Fibroblast of lung (primary cell): ENCODE measurements around the gene WWC1. TPM values are rescaled to one million over a fixed set of nuclear protein-coding genes. Genes with fewer than 3 reads are reported as not detected.

Experiments
- DNase-seq, 2 donors: peaks; one replicate each; pipeline versions ENCODE4 v3.0.0 to v3.0.0-alpha.2; 2010; ENCODE audit warnings: low read depth in 2 of 2
- H2AFZ ChIP-seq: 2 replicates; pipeline ENCODE4 v1.5.1; 2012; ENCODE audit warnings: low read length, control low read depth, inconsistent platforms
- H3K27ac ChIP-seq: 2 replicates; pipeline ENCODE4 v1.5.1; 2011; ENCODE audit warnings: low read length, control low read depth; ENCODE audit not compliant: insufficient read depth
- H3K27me3 ChIP-seq: 2 replicates; pipeline ENCODE4 v1.5.1; 2011; ENCODE audit warnings: mild to moderate bottlenecking, low read length; ENCODE audit not compliant: control insufficient read depth, insufficient read depth
- H3K36me3 ChIP-seq: 2 replicates; pipeline ENCODE4 v1.5.1; 2011; ENCODE audit warnings: low read length; ENCODE audit not compliant: control insufficient read depth, insufficient read depth
- H3K4me1 ChIP-seq: 2 replicates; pipeline ENCODE4 v1.5.1; 2011; ENCODE audit warnings: low read length; ENCODE audit not compliant: control insufficient read depth, insufficient read depth; ENCODE audit errors: extremely low read depth
- H3K4me2 ChIP-seq: 2 replicates; pipeline ENCODE4 v1.5.1; 2011; ENCODE audit warnings: low read length, control low read depth; ENCODE audit not compliant: insufficient read depth; ENCODE audit errors: extremely low read depth
- H3K4me3 ChIP-seq, 4 experiments: fragments of 200-600 bp in 1 of 4; sonication (generic) in 1 of 4; replicated peaks in 1 of 4; 2 replicates each; pipeline ENCODE4 v1.5.1; 2011 to 2016; ENCODE audit warnings: low read length in 4 of 4, low read depth in 3 of 4, mild to moderate bottlenecking in 3 of 4, control low read depth in 2 of 4, inconsistent platforms in 1 of 4, mixed read lengths in 1 of 4; ENCODE audit not compliant: insufficient read depth in 1 of 4; ENCODE audit errors: control extremely low read depth in 1 of 4
- H3K79me2 ChIP-seq: 2 replicates; pipeline ENCODE4 v1.5.1; 2012; ENCODE audit warnings: mild to moderate bottlenecking, low read length, inconsistent platforms; ENCODE audit not compliant: control insufficient read depth, insufficient read depth
- H3K9ac ChIP-seq: 2 replicates; pipeline ENCODE4 v1.5.1; 2011; ENCODE audit warnings: mild to moderate bottlenecking, low read length, control low read depth; ENCODE audit not compliant: insufficient read depth
- H3K9me3 ChIP-seq: 2 replicates; pipeline ENCODE4 v1.5.1; 2012; ENCODE audit warnings: low read depth, low read length; ENCODE audit not compliant: control insufficient read depth, insufficient read depth
- H4K20me1 ChIP-seq: 2 replicates; pipeline ENCODE4 v1.5.1; 2011; ENCODE audit warnings: low read length; ENCODE audit not compliant: control insufficient read depth, insufficient read depth; ENCODE audit errors: extremely low read depth
- CTCF ChIP-seq, 2 donors: IDR thresholded peaks in 1 of 2; conservative IDR thresholded peaks in 1 of 2; 1 replicate in 1 of 2; 2 replicates in 1 of 2; pipeline ENCODE4 v1.5.1; 2011 to 2012; ENCODE audit warnings: low read length in 2 of 2, control low read depth in 1 of 2, inconsistent platforms in 1 of 2, low read depth in 1 of 2, mild to moderate bottlenecking in 1 of 2
- EZH2 ChIP-seq: IDR thresholded peaks from 2 replicates; pipeline ENCODE4 v1.5.1; 2012; ENCODE audit warnings: low read length, control low read depth, mild to moderate bottlenecking; ENCODE audit errors: missing control alignments
- polyA plus RNA-seq, 2 donors: library from polyadenylated mRNA; depleted of rRNA in 1 of 2; stranded (reverse) in 1 of 2; unstranded in 1 of 2; fragments of >200 nt; gene quantifications; 2 replicates each; pipeline ENCODE4 v1.2.1, GENCODE V29; 2011 to 2012; ENCODE audit warnings: missing spikeins in 1 of 2
- total RNA-seq: library from RNA; depleted of rRNA; stranded (reverse); fragments of >200 nt; gene quantifications from 2 replicates; pipeline ENCODE4 v1.2.1, GENCODE V29; 2014

WWC1 gene
- total and polyA plus RNA-seq, 2 donors (not counting 1 experiment from before 2014, with no cell fraction given), result 2.5 to 3.2 TPM

GRCh38 chr5:168372356-168372946 lies 81.0 kb downstream of the WWC1 start:
- no peak overlapping the region for H3K4me3 ChIP-seq
- H3K4me1 ChIP-seq, result no peaks in the 10 kb centered on the region
- H3K36me3 ChIP-seq, result no peaks in the 10 kb centered on the region
- H3K27ac ChIP-seq, result no peak overlapping the region
- H3K27me3 ChIP-seq, result no peaks in the 10 kb centered on the region
- no peak for DNase-seq
- no peak overlapping the region for H3K9ac ChIP-seq
- TF ChIP-seq CTCF (conservative IDR thresholded peaks at IDR 0.05 in 1 of 2, IDR thresholded peaks at IDR 0.05 in 1 of 2; ENCODE audit: low read depth in 1 of 2, low read length in 2 of 2) (no peak), EZH2 (no peak)
- no peaks in the 10 kb centered on the region for H4K20me1 ChIP-seq
- H3K9me3 ChIP-seq, result no peaks in the 10 kb centered on the region
- H2AFZ ChIP-seq, result no peak overlapping the region
- H3K4me2 ChIP-seq, result no peak overlapping the region
- H3K79me2 ChIP-seq, result no peaks in the 10 kb centered on the region

GRCh38 chr5:168374532-168374931 lies 83.1 kb downstream of the WWC1 start:
- no peak overlapping the region for H3K27ac ChIP-seq
- no peaks in the 10 kb centered on the region for H3K9me3 ChIP-seq
- TF ChIP-seq EZH2, result no peak
- TF ChIP-seq CTCF (conservative IDR thresholded peaks at IDR 0.05 in 1 of 2, IDR thresholded peaks at IDR 0.05 in 1 of 2; ENCODE audit: low read depth in 1 of 2, low read length in 2 of 2), result no peak
- no peak overlapping the region for H3K4me3 ChIP-seq
- no peaks in the 10 kb centered on the region for H4K20me1 ChIP-seq
- H3K4me2 ChIP-seq, result no peak overlapping the region
- no peaks in the 10 kb centered on the region for H3K36me3 ChIP-seq
- H2AFZ ChIP-seq, result no peak overlapping the region
- DNase-seq, result no peak
- no peaks in the 10 kb centered on the region for H3K27me3 ChIP-seq
- no peak overlapping the region for H3K9ac ChIP-seq
- H3K4me1 ChIP-seq, result no peaks in the 10 kb centered on the region
- H3K79me2 ChIP-seq, result no peaks in the 10 kb centered on the region

GRCh38 chr5:168375214-168375613 lies 83.8 kb downstream of the WWC1 start:
- TF ChIP-seq CTCF (conservative IDR thresholded peaks at IDR 0.05 in 1 of 2, IDR thresholded peaks at IDR 0.05 in 1 of 2; ENCODE audit: low read depth in 1 of 2, low read length in 2 of 2), result no peak
- no peak for TF ChIP-seq EZH2
- DNase-seq, result no peak
- Histone ChIP-seq H3K9me3 (no peaks in the 10 kb centered on the region), H3K4me3 (no peak overlapping the region), H3K27me3 (no peaks in the 10 kb centered on the region), H3K79me2 (no peaks in the 10 kb centered on the region), H3K27ac (no peak overlapping the region), H3K9ac (no peak overlapping the region), H4K20me1 (no peaks in the 10 kb centered on the region), H3K4me2 (no peak overlapping the region), H2AFZ (no peak overlapping the region), H3K4me1 (no peaks in the 10 kb centered on the region), H3K36me3 (no peaks in the 10 kb centered on the region)
